Stimulated activated CD8-positive, alpha-beta memory T cell treated with anti-CD3 and anti-CD28 coated beads, Interleukin-15, amount 100 ng/mL, for 4 hours (primary cell): ENCODE measurements around the gene GTF2IRD1.
A peak's percentile ranks its signal among the peaks of the same experiment; 100 is the strongest.
"Not testable (repeated sequence)": the region's sequence is repeated elsewhere in the genome, so short reads cannot be mapped to it uniquely, and the experiment has no call there.

ENCODE experiments used
- DNase-seq, 2 donors: peaks; one replicate each; pipeline ENCODE4 v3.0.0-alpha.2; 2020; ENCODE audit warnings: low read depth in 2 of 2

Gene GTF2IRD1

DNA sequence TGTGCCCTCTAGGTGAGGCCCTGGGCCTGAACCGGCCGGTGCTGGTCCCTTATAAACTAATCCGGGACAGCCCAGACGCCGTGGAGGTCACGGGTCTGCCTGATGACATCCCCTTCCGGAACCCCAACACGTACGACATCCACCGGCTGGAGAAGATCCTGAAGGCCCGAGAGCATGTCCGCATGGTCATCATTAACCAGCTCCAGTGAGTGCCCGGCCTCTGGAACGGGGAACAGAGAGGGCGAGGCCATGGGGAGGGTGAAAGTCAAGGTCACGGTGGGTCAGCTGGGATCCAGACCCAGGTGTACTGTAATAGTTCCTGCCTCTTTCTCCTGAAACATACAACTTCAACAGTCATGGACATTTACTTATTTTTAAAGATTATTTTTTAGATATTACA, 137.1 kb downstream of the GTF2IRD1 start:
- no peak for DNase-seq

DNA sequence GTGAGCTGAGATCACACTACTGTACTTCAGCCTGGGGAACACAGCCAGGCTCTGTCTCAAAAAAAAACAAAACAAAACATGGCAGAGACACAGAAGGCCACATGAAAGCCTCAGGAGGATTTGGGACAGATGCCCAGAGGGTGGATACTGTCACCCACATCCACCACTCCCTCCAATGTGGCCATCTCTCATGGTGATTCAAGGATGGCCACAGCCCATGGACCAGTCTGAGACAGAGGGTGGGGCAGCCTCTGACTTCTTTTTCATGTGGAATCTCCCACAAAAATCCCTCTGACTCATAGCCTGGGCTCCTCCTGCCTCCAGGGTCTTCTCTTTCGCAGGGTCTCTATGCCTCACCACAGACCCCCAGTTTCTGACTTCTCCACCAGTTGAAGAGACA, 144.9 kb downstream of the GTF2IRD1 start:
- no peak for DNase-seq

DNA sequence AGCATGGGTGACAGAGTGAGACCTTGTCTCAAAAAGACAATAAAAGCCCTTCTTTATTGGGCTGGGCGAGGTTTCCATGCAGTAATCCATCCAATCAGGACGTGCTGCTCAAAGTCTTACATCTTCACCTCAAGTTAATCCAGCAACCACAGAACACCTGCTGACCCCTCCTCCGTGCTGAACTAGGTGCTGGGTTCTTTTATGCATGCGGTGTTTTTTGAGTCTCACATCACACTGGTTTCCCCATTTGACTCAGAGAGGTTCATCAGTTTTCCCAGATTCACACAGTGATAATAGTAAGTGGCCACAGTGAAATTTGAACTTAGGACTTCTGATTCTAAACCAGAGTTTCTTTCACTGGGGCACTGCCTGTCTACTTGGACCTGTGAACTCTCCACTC, 145.5 kb downstream of the GTF2IRD1 start:
- no peak for DNase-seq

DNA sequence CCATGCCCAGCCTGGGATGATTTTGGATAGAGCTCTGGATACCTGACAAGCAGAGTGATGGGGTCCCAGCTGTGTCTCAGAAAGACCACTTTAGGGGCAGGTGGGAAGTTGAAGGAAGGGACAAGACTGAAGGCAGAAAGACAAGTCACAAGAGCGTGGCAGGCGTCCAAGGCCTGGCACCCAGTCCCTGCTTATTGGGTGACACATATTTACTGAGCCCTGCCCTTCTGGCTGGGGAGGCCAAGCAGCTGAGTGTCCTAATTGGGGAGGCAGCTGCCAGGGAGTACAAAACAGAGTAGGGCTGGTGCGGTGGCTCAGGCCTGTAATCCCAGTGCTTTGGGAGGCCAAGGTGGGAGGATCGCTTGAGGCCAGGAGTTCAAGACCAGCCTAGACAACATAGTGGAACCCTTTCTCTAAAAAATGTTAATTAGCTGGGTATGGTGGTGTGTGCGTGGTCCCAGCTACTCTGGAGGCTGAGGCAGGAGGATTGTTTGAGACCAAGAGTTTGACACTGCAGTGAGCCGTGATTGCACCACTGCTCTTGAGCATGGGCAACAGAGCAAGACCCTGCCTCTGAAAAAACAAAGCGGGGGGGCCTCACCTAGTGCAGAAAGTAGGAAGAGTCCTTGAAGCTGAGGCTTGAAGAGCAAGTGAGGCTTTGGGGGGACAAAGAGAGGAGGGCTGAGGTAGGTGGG, 150.8 kb downstream of the GTF2IRD1 start:
- DNase-seq = no peak

DNA sequence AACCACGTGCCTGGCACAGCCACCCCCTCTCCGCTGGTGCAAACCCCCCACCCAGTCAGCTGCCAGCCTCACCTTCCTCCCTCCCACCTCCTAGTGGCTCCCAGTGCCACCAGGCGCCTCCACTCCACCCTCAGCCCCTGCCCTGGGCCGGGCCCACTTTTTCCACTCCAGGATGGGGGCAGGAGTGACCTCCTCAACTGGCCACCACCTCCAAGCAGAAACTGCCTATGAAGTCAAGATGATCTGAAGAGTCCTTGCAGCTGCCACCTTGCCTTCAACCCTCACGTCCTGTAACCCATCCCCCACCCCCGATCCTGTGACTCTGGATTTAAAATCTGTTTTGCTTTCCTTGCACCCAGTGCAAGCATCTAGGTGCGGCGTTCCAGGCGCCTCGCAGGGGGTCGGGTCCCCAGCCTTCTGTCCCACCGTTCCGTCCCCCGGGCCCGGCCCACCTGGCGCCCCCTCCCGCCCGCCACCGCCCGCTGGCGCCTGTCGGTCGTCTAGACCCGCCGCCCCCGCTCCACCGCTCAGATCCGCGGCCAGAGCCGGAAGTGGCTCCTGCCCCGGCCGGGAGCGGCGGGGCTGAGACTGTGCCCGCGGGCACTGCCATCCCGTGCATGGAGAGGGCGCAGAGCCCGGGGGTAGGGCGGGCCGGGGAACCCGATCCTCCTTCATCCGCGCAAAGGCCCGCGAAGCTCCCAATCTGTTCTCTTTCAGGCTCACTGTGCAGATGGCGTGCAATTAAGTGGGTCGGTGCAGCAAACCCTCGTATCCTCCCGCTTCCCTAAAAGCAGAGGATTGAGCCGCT, 152.6 kb downstream of the GTF2IRD1 start:
- DNase-seq = peak in 1 of 2 donors; percentile 24

DNA sequence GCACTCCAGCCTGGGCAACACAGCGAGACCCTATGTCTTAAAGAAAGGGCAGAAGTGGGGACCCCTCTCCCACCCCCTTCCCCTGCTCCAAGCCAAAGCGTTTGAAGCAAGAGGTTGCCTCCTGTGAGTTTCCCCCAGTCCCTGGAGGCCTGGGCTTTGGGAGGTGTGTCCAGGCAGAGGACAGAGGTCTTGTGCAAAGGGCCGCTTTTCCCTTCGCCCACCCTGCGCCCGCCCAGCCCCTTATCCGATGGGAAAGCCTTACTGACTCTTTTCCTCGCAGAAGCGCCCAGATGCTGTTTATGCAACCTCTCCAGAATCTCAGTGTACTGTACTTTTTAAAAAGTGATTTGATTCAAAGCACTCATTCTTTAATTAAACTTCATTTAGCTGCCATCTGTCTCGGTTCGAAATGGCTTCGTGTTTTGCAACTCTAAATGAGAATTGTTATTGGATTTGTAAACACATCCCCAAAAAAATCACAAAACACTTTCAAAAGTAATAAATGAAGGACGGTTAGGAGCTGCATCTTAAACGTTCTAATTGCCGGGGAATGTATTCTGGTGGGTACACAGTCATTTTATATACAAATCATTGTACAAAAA, 153.3 kb downstream of the GTF2IRD1 start:
- no peak for DNase-seq

DNA sequence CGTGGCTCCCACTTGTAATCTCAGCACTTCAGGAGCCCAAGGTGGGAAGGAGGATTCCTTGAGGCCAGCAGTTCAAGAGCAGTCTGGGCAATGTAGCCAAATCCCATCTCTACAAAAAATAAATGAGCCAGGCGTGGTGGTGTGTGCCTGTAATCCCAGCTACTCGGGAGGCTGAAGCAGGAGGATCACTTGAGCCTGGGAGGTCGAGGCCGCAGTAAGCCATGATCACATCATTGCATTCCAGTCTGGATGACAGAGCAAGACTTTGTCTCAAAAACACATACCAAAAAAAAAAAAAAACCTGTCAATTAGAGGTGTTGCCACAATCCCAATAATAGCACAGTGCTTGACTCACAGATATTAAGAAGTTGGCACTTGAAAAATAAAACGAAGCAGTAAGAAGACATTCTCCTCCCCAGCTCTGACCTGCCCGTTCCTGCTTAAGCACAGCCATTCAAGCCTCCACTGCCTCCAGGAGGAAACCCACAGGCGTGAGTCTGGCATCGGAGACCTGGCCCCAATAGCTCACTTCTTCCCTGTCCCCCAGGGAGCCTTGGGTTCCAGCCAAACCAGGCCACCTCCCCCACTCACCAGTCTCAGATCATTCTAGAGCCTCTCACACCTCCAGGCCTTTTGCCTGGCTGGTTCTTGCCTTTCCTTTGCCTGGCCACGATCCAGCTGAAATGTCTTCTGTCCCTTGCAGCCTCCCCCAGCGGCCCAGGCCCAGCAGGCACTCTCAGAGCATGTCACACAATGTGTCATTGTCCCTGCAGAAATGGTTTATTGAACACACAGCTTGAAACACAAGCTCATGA, 158.5 kb downstream of the GTF2IRD1 start:
- DNase-seq = no peak

DNA sequence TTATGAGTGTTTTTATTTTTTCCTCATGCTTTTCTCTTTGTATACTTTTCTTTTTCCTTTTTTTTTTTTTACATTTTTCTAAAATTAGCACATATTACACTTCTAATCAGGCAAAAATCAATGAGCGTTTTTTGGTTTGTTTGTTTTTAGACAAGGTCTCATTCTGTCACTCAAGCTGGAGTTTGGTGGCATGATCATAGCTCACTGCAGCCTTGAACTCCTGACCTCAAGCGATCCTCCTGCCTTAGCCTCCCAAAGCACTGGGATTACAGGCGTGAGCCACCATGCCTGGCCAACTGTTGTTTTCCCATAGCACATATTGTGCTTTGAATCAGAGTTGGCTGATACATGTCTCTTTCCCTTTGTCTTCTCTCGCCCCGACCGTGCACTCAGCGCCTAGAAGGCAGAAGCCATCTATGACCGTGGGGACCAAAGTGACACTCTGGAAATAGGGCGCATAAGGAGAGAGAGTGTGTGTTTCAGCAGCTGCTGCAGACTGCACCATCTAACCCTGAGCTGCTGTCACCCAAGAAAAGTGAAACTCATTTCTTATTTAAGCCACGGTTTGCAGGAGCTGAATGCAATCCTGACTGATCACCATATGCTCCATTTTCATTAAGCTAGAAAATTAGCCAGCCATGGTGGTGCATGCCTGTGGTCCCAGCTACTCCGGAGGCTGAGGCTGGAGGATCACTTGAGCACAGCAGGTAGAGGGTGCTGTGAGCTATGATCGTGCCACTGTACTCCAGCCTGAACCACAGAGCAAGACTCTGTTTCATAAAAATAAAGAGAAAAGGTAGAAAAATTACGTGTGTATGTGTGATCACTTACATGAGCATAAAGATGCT, 162.5 kb downstream of the GTF2IRD1 start:
- DNase-seq = no peak

DNA sequence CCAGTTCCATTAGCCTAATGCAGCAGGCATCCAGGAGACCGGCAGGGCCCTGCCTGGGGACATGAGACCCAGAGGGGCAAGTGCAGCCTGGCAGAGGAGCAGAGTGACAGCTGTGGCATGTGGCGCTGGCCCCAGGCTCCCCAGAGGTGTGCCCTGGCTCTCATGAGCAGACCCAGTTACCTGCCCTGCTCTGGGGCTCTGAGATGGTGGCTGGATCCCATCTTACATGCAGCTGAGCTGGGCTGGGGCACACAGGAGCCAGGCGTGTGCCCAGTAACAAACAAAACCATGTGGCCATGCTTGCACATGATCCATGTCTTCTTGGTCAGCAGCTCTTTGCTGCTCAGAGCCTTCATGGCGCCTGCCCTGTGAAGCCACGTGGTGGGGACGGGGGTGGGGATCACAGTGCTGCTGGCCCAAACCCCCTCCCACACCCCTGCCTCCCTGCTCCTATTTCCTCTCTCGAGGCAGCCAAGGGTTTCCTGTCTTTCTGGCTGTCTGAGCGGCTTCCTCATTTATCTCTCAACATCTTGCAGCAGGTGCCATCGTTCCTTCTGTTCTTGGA, 163.6 kb downstream of the GTF2IRD1 start:
- no peak for DNase-seq

DNA sequence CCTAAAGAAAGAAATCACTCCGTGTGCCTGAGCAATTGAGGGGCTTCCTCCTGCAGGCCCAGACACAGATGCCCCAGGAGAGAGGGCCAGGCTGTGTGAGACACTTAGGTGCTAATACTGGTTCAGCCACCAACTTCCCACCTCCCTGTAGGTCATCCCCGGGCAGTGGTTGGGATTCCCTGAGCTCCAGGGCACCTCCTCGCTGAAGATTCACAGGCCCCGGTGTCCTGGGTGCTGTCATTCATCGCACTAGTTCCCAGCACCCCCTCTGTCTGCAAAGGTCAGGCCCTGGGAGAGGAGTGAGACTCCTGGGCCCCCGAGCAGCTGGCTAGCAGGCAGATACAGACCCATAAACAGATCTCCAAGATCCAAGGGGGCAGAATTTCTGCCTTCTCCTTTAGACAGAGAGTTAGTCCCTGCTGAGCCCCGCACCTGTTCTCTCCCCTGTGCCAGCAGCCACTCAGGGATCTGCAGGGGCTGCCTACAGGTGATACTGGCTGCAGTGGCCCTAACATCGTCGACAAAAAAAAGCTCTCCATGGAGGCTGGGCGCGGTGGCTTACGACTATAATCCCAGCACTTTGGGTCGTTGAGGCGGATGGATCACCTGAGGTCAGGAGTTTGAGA, 165.6 kb downstream of the GTF2IRD1 start:
- no peak for DNase-seq

DNA sequence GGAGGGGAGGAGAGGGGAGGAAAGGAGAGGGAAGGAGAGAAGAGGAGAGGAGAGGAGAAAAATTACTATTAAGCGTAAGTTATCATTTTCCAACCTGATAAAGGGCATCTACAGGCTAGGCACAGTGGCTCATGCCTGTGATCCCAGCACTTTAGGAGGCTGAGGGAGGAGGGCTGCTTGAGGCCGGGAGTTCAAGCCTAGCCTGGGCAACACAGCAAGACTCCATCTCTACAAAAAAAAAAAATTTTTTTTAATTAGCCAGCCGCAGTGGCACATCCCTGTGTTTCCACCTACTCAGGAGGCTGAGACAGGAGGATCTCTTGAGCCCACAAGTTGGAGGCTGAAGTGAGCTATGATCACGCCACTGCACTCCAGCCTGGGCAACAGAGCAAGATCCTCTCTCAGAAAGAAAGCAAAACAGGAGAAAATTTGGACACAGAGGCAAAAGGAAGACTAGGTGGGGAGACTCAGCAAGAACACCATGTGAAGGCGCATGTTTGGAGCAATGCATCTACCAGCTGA, 168.6 kb downstream of the GTF2IRD1 start:
- DNase-seq = no peak

DNA sequence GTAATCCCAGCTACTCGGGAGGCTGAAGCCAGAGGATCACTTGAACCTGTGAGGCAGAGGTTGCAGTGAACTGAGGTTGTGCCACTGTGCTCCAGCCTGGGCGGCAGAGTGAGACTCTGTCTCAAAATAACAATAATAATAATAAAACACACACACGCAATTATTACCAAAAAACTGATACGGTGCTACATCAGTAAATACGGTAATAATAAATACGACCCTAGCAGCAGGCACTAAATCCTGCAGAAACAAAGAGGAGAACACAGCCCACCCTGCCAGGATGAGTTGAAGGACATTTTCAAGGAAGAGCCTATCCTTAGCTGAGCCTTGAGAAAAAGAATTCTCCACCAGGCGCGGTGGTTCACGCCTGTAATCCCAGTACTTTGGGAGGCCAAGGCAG, 169.4 kb downstream of the GTF2IRD1 start:
- DNase-seq = no peak

DNA sequence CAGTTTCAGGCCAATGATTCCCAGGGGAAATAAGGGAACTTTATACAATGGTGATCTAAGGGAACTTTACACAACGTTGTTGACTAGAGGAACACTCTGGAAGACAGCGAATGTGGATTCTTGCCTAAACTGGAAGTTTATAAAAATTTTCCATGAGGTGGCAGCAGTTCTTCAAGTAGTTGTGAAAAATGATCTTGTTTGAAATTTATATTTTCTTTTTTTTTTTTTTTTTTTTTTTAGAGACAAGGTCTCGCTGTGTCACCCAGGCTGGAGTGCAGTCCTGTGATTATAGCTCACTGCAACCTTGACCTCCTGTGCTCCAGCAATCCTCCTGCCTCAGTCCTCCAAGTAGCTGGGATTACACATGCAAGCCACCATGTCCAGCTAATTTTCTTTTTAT, 171.7 kb downstream of the GTF2IRD1 start:
- DNase-seq = no peak

DNA sequence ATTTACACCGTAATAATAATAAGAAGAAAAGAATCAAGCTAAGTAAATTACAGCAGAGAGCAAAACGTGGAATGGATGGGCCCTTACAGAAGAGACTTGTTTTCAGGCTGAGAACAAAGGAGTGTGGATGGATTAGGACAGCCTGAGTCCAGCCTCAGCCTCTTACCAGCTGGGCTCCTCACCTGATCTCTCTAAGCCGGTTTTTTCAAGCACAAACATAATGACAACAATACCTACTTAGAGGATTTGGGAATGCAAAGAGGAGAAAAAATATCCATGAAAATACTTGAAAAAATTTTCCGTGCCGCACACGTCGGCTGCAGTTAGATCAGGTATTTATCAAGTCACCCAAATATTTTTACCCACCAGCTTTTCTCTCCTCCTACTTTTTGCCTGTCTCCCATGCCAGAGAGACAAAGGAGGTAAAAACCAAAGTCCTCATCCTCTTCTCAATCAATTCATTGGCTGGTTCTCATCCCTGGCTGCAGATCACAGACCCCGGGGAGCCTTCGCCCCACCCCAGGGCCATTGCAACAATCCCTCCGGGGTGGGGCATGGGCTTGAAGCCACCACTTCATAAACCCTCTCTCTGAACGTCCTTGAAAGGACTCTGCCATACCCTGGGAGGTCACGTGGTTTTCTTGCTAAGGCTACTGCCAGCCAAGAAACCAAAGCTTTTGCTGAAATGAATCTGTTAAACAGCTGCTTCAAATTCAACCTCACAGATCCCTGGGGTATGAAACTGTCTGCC, 174.1 kb downstream of the GTF2IRD1 start:
- DNase-seq = no peak

DNA sequence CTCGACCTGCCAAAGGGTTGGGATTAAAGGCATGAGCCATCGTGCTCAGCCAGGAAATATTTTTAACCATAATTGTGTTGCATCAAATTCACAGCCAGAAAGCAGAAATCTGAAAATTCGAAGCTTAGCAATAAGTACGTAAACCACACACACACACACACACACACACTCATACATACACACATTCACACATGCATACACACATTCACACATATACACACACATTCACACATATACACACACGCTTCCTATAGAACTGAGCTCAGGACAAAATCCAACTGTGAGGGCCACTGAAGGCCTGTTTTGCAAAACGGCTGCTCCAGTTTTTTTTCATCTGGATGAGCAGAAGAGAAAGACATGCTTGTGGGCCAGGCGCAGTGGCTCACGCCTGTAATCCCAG, 178.8 kb downstream of the GTF2IRD1 start:
- no peak for DNase-seq

DNA sequence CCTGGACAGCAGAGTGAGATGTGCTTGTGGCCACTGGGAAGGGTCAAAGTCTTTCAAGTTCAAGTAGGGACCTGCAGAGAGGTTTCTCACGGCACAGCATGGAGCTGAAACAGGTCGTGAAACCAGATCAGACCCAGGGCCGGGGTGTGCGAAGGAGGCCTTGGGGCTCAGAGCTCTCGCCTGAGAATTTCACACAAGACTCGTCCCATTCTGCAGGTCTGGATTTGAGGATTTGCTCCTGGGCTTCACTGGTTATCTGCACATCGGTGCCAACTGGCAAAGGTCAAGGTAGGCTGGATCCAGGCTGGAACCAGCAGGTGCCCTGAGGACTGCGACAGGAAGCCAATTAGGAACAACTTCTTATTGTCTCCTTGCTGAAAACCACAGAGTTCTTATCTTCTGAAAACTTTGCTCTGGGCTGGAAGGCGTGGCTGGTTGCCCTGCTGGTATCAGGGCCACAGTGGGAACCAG, 179.8 kb downstream of the GTF2IRD1 start:
- DNase-seq = no peak

DNA sequence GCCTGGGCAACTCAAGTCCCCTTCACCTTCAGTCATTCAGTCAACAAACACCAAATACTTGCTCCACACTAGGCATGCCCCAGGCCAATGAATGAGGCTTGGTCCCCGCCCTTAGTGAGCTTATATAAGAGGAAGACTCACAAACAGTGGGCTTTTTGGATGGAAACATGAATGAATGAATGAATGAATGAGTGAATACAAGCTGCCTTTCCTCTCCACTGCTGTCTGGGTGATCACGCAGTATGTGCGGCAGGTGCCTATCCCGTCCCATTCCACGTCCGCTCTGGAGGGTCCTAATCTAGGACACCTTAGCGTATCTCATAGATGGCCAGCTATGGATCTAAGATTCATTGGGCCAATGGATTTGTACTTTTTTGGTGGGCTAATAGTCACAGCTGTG, 184.0 kb downstream of the GTF2IRD1 start:
- DNase-seq = no peak

DNA sequence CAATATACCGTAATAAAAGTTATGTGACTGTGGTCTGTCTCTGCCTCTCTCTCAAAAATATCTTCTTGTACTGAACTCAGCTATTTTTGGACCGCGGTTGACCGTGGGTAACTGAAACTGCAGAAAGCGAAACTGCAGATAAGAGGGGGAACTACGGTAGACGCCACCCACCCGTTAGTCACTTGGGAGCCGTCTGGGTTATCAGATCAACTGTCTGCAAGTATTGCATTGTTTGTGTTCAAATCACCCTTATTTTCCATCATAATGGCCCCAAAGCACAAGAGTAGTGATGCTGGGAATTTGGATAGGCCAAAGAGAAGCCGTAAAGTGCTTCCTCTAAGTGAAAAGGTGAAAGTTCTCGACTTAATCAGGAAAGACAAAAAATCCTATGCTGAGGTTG, 196.3 kb downstream of the GTF2IRD1 start:
- peak; percentile 64 to 78 for DNase-seq

DNA sequence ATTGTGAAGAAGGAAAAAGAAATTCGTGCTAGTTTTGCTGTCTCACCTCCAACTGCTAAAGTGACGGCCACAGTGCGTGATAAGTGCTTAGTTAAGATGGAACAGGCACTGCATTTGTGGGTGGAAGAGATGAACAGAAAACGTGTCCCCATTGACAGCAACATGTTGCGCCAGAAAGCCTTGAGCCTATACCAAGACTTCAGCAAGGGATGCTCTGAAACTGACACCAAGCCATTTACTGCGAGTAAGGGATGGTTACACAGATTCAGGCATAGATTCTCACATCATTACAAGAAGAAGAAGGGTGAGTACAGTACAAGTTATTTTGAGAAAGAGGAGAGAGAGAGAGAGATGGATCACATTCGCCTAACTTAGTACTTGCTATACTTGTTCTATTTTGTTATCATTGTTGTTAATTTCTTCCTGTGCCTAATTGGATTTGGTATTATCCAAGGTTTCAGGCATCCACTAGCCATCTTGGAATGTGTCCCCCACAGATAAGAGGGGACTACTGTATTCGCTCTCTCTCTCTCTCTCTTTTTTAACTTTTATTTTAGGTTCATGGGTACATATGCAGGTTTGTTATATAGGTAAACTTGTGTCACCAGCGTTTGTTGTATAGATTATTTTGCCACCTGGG, 196.9 kb downstream of the GTF2IRD1 start:
- DNase-seq = not testable (repeated sequence)
